Parathyroid adenoma (tissue), 2 donors: ENCODE results near the gene PRDM16.

Experiments used
- H2AFZ ChIP-seq: fragments of 300-600 bp; sonication (generic); one replicate; pipeline ENCODE4 v1.7.0; 2017; ENCODE audit warnings: antibody characterized with exemption, mild to moderate bottlenecking
- H3K27ac ChIP-seq: fragments of 300-600 bp; sonication (generic); one replicate; pipeline ENCODE4 v1.7.0; 2017
- H3K27me3 ChIP-seq: fragments of 300-600 bp; sonication (generic); one replicate; pipeline ENCODE4 v1.7.0; 2017; ENCODE audit warnings: low read length; ENCODE audit not compliant: control insufficient read depth, insufficient read depth
- H3K36me3 ChIP-seq: fragments of 300-600 bp; sonication (generic); one replicate; pipeline ENCODE4 v1.7.0; 2017; ENCODE audit warnings: low read length; ENCODE audit not compliant: control insufficient read depth, insufficient read depth
- H3K4me1 ChIP-seq: fragments of 300-600 bp; sonication (generic); one replicate; pipeline ENCODE4 v1.7.0; 2017; ENCODE audit warnings: control low read depth
- H3K4me2 ChIP-seq: fragments of 300-600 bp; sonication (generic); one replicate; pipeline ENCODE4 v1.7.0; 2017; ENCODE audit warnings: low read length
- H3K4me3 ChIP-seq: fragments of 300-600 bp; sonication (generic); one replicate; pipeline ENCODE4 v1.7.0; 2017; ENCODE audit warnings: low read depth, low read length
- H3K79me2 ChIP-seq: fragments of 300-600 bp; sonication (generic); one replicate; pipeline ENCODE4 v1.7.0; 2017; ENCODE audit warnings: control low read depth
- H3K9ac ChIP-seq: fragments of 300-600 bp; sonication (generic); one replicate; pipeline ENCODE4 v1.7.0; 2017; ENCODE audit warnings: mild to moderate bottlenecking
- H3K9me3 ChIP-seq: fragments of 300-600 bp; sonication (generic); one replicate; pipeline ENCODE4 v1.7.0; 2017; ENCODE audit warnings: low read length; ENCODE audit not compliant: control insufficient read depth
- CTCF ChIP-seq: fragments of 300-600 bp; sonication (generic); IDR thresholded peaks from one replicate; pipeline ENCODE4 v1.7.0; 2017; ENCODE audit warnings: antibody characterized with exemption, mild to moderate bottlenecking
- donor health status: primary hyperparathyroidism.

Gene PRDM16

GRCh38 chr1:3129133-3129490 lies 60.1 kb downstream of the PRDM16 start:
- H3K4me2 ChIP-seq = no peak overlapping the region
- H3K4me1 ChIP-seq = no peaks in the 10 kb centered on the region
- H3K4me3 ChIP-seq = no peak overlapping the region
- H3K36me3 ChIP-seq = no peaks in the 10 kb centered on the region
- no peak overlapping the region for H3K9ac ChIP-seq
- H3K27me3 ChIP-seq = no peaks in the 10 kb centered on the region
- H3K79me2 ChIP-seq = no peaks in the 10 kb centered on the region
- TF ChIP-seq CTCF = no peak
- H3K27ac ChIP-seq = no peak overlapping the region
- no peaks in the 10 kb centered on the region for H3K9me3 ChIP-seq
- no peak overlapping the region for H2AFZ ChIP-seq

- no peaks in the 10 kb centered on the region for H3K9me3 ChIP-seq
- H3K27ac ChIP-seq = no peak overlapping the region
- no peak overlapping the region for H3K9ac ChIP-seq
- no peaks in the 10 kb centered on the region for H3K36me3 ChIP-seq
- H3K79me2 ChIP-seq = no peaks in the 10 kb centered on the region
- H3K4me1 ChIP-seq = no peaks in the 10 kb centered on the region
- H3K27me3 ChIP-seq = no peaks in the 10 kb centered on the region
- H3K4me2 ChIP-seq = no peak overlapping the region
- H3K4me3 ChIP-seq = no peak overlapping the region
- TF ChIP-seq CTCF = no peak
- H2AFZ ChIP-seq = no peak overlapping the region
Observed at GRCh38 chr1:3130268-3130667, 61.3 kb downstream of the PRDM16 start.

GRCh38 chr1:3132660-3133059 lies 63.7 kb downstream of the PRDM16 start:
- Histone ChIP-seq H3K27ac (no peak overlapping the region), H3K79me2 (no peaks in the 10 kb centered on the region), H2AFZ (no peak overlapping the region), H3K4me2 (no peak overlapping the region), H3K36me3 (no peaks in the 10 kb centered on the region), H3K4me3 (no peak overlapping the region), H3K9me3 (no peaks in the 10 kb centered on the region), H3K27me3 (no peaks in the 10 kb centered on the region), H3K4me1 (no peaks in the 10 kb centered on the region), H3K9ac (no peak overlapping the region)
- no peak for TF ChIP-seq CTCF

GRCh38 chr1:3133686-3134085 lies 64.7 kb downstream of the PRDM16 start:
- no peak overlapping the region for H3K4me3 ChIP-seq
- no peaks in the 10 kb centered on the region for H3K27me3 ChIP-seq
- H3K4me1 ChIP-seq = no peaks in the 10 kb centered on the region
- TF ChIP-seq CTCF = no peak
- no peak overlapping the region for H3K27ac ChIP-seq
- no peaks in the 10 kb centered on the region for H3K9me3 ChIP-seq
- H2AFZ ChIP-seq = no peak overlapping the region
- H3K36me3 ChIP-seq = no peaks in the 10 kb centered on the region
- H3K4me2 ChIP-seq = no peak overlapping the region
- H3K79me2 ChIP-seq = no peaks in the 10 kb centered on the region
- H3K9ac ChIP-seq = no peak overlapping the region

- no peaks in the 10 kb centered on the region for H3K27me3 ChIP-seq
- no peak overlapping the region for H3K4me3 ChIP-seq
- no peak overlapping the region for H2AFZ ChIP-seq
- H3K27ac ChIP-seq = no peak overlapping the region
- TF ChIP-seq CTCF = no peak
- H3K9me3 ChIP-seq = no peaks in the 10 kb centered on the region
- no peaks in the 10 kb centered on the region for H3K4me1 ChIP-seq
- no peak overlapping the region for H3K9ac ChIP-seq
- H3K36me3 ChIP-seq = no peaks in the 10 kb centered on the region
- H3K4me2 ChIP-seq = no peak overlapping the region
- no peaks in the 10 kb centered on the region for H3K79me2 ChIP-seq
Observed at GRCh38 chr1:3134381-3135072, 65.5 kb downstream of the PRDM16 start.
